ENCODE data around the gene DLGAP1.

DLGAP1 gene

DNA sequence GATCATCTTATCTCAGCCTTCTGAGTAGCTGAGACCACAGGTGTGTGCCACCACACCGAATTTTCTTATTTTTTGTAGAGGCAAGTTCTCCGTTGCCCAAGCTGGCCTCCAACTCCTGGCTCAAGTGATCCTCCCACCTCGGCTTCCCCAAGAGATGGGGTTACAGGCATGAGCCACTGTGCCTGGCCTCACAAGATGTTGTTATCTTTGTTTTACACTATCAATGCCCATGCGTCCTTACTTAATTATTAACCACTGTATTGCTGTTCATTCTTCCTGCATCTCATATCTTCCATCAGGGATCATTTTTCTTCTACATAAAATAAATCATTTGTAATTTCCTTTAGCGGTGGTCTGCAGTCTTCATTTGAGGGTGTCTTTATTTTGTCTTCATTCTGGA lies 823.2 kb downstream of the DLGAP1 start:
- Histone ChIP-seq H3K27ac (replicated peaks) (no peak overlapping the region), H3K4me3 (replicated peaks; ENCODE audit: insufficient read depth, low read length) (no peak overlapping the region), H3K27me3 (ENCODE audit: insufficient read depth, poor library complexity, severe bottlenecking) (no peaks in the 10 kb centered on the region)
- no peak for DNase-seq (ENCODE audit: low read depth in 1 of 2, low spot score in 1 of 2)
- no peak for TF ChIP-seq SPI1 (IDR thresholded peaks at IDR 0.05; ENCODE audit: borderline replicate concordance, low read depth)
- TF ChIP-seq, protein P1, sequence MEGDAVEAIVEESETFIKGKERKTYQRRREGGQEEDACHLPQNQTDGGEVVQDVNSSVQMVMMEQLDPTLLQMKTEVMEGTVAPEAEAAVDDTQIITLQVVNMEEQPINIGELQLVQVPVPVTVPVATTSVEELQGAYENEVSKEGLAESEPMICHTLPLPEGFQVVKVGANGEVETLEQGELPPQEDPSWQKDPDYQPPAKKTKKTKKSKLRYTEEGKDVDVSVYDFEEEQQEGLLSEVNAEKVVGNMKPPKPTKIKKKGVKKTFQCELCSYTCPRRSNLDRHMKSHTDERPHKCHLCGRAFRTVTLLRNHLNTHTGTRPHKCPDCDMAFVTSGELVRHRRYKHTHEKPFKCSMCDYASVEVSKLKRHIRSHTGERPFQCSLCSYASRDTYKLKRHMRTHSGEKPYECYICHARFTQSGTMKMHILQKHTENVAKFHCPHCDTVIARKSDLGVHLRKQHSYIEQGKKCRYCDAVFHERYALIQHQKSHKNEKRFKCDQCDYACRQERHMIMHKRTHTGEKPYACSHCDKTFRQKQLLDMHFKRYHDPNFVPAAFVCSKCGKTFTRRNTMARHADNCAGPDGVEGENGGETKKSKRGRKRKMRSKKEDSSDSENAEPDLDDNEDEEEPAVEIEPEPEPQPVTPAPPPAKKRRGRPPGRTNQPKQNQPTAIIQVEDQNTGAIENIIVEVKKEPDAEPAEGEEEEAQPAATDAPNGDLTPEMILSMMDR (IDR thresholded peaks at IDR 0.05; ENCODE audit: insufficient read depth, low read length), result no peak
- no peak for TF ChIP-seq GABPA (IDR thresholded peaks at IDR 0.05; ENCODE audit: low read depth)

- TF ChIP-seq GABPA (IDR thresholded peaks at IDR 0.05; ENCODE audit: low read depth) (no peak), SPI1 (IDR thresholded peaks at IDR 0.05; ENCODE audit: borderline replicate concordance, low read depth) (no peak), POLR2AphosphoS5 (IDR thresholded peaks at IDR 0.05; ENCODE audit: low read depth) (no peak)
- TF ChIP-seq, protein P2, sequence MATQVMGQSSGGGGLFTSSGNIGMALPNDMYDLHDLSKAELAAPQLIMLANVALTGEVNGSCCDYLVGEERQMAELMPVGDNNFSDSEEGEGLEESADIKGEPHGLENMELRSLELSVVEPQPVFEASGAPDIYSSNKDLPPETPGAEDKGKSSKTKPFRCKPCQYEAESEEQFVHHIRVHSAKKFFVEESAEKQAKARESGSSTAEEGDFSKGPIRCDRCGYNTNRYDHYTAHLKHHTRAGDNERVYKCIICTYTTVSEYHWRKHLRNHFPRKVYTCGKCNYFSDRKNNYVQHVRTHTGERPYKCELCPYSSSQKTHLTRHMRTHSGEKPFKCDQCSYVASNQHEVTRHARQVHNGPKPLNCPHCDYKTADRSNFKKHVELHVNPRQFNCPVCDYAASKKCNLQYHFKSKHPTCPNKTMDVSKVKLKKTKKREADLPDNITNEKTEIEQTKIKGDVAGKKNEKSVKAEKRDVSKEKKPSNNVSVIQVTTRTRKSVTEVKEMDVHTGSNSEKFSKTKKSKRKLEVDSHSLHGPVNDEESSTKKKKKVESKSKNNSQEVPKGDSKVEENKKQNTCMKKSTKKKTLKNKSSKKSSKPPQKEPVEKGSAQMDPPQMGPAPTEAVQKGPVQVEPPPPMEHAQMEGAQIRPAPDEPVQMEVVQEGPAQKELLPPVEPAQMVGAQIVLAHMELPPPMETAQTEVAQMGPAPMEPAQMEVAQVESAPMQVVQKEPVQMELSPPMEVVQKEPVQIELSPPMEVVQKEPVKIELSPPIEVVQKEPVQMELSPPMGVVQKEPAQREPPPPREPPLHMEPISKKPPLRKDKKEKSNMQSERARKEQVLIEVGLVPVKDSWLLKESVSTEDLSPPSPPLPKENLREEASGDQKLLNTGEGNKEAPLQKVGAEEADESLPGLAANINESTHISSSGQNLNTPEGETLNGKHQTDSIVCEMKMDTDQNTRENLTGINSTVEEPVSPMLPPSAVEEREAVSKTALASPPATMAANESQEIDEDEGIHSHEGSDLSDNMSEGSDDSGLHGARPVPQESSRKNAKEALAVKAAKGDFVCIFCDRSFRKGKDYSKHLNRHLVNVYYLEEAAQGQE (IDR thresholded peaks at IDR 0.05; ENCODE audit: insufficient replicate concordance, low read depth), result no peak
- TF ChIP-seq, protein P1 (IDR thresholded peaks at IDR 0.05; ENCODE audit: insufficient read depth, low read length), result no peak
- Histone ChIP-seq H3K27ac (replicated peaks) (no peak overlapping the region), H3K27me3 (ENCODE audit: insufficient read depth, poor library complexity, severe bottlenecking) (no peaks in the 10 kb centered on the region), H3K4me3 (replicated peaks; ENCODE audit: insufficient read depth, low read length) (no peak overlapping the region)
- DNase-seq (ENCODE audit: low read depth in 1 of 2, low spot score in 1 of 2), result no peak
These were observed 828.1 kb downstream of the DLGAP1 start for GRCh38 chr18:3626929-3627458.

GRCh38 chr18:3625742-3626091 lies 829.4 kb downstream of the DLGAP1 start:
- no peak for DNase-seq (ENCODE audit: low read depth in 1 of 2, low spot score in 1 of 2)
- H3K27me3 ChIP-seq (ENCODE audit: insufficient read depth, poor library complexity, severe bottlenecking), result no peaks in the 10 kb centered on the region
- H3K27ac ChIP-seq (replicated peaks), result no peak overlapping the region
- no peak overlapping the region for H3K4me3 ChIP-seq (replicated peaks; ENCODE audit: insufficient read depth, low read length)
- TF ChIP-seq POLR2AphosphoS5 (IDR thresholded peaks at IDR 0.05; ENCODE audit: low read depth) (no peak), SPI1 (IDR thresholded peaks at IDR 0.05; ENCODE audit: borderline replicate concordance, low read depth) (no peak), GABPA (IDR thresholded peaks at IDR 0.05; ENCODE audit: low read depth) (no peak)
- TF ChIP-seq, protein P1 (IDR thresholded peaks at IDR 0.05; ENCODE audit: insufficient read depth, low read length), result no peak
- TF ChIP-seq, protein P2 (IDR thresholded peaks at IDR 0.05; ENCODE audit: insufficient replicate concordance, low read depth), result no peak

Data from HL-60 (cell line).